ENCODE data around the gene UFSP2. TPM values are rescaled to one million over a fixed set of nuclear protein-coding genes. Genes with fewer than 3 reads are reported as not detected.

Gene UFSP2
- total RNA-seq, 4 donors from 2014 or later, result 36.3 to 56.5 (median 40.1) TPM

DNA sequence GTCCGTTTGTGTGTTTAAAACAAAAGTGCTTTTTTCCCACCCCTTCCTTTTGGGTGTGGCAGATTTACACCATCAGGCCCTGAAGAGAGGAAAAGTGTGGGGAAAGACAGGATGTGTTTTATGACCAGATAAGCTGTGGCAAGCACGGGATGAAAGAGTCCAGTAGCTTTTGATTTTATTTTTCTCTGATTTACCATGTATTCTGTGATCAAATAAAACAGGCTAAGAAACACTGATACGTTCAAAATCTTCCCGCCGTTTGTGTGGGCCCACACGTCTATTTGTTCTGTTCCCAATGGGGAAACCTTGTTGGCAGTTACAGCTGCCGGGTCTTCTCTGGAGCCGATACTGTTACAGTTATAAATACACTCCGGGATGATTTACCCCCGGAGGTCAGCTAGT is 40.8 kb downstream of the UFSP2 start:
- DNase-seq (no peak), ATAC-seq (peak; percentile 23 to 41)
- Histone ChIP-seq H3K27ac (peak overlapping the region in 3 of 4 donors; percentile 32 to 54 (median 41)), H3K36me3 (no peaks in the 10 kb centered on the region), H3K27me3 (no peaks in the 10 kb centered on the region), H3K4me3 (peak overlapping the region in 2 of 4 donors; percentile 4 to 8), H3K9me3 (no peaks in the 10 kb centered on the region), H3K4me1 (peaks cover 0 to 4% of the 10 kb centered on the region in 2 donors)
- TF ChIP-seq CTCF (IDR thresholded peaks at IDR 0.05 in 4 of 5, conservative IDR thresholded peaks at IDR 0.05 in 1 of 5) (no peak), POLR2A (IDR thresholded peaks at IDR 0.05) (no peak)
- intact Hi-C loops (cut with DNase I; ENCODE audit: low total_unique reads), result no loop called here
- in situ Hi-C loops (cut with MboI; ENCODE audit: low sequenced_read_pairs in 4 of 4), result loop anchor here in 1 of 4 donors (25.0 kb wide), 1 partner anchor 173 kb away; the partner anchor contains the start of genes CFAP97 and SNX25

DNA sequence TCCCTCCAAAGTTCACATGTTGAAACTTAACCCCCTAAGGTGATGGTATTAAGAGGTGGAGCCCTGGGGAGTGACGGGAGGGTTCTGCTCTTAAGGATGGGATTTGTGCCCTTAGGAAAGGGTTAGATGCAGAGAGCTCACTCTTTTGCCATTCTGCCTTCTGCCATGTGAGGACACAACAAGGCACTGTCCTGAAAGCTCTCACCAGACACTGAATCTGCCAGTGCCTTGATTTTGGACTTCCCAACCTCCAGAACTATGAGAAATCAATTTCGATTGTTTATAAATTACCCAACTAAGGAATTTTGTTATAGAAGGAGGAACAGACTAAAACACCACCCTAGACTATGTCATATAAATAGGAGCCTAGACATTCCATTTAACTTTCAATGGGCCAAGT is 41.7 kb downstream of the UFSP2 start:
- no peak for ATAC-seq
- peaks cover 0 to 4% of the 10 kb centered on the region in 2 donors for H3K4me1 ChIP-seq
- no peaks in the 10 kb centered on the region for H3K36me3 ChIP-seq
- TF ChIP-seq POLR2A (IDR thresholded peaks at IDR 0.05) (no peak), CTCF (IDR thresholded peaks at IDR 0.05 in 4 of 5, conservative IDR thresholded peaks at IDR 0.05 in 1 of 5) (no peak)
- H3K27ac ChIP-seq, result peak overlapping the region in 2 of 4 donors; percentile 12 to 54
- in situ Hi-C loops (cut with MboI; ENCODE audit: low sequenced_read_pairs in 4 of 4) (loop anchor here in 1 of 4 donors (25.0 kb wide), 1 partner anchor 172 kb away; the partner anchor contains the start of genes CFAP97 and SNX25), intact Hi-C loops (cut with DNase I; ENCODE audit: low total_unique reads) (no loop called here)
- no peaks in the 10 kb centered on the region for H3K9me3 ChIP-seq
- no peak overlapping the region for H3K4me3 ChIP-seq
- DNase-seq, result no peak
- H3K27me3 ChIP-seq, result no peaks in the 10 kb centered on the region

GRCh38 chr4:185383451-185383850 is 42.3 kb downstream of the UFSP2 start:
- no peak for ATAC-seq
- intact Hi-C loops (cut with DNase I; ENCODE audit: low total_unique reads), result no loop called here
- DNase-seq, result no peak
- Histone ChIP-seq H3K27me3 (no peaks in the 10 kb centered on the region), H3K9me3 (no peaks in the 10 kb centered on the region), H3K4me3 (no peak overlapping the region), H3K27ac (no peak overlapping the region), H3K36me3 (no peaks in the 10 kb centered on the region), H3K4me1 (peaks cover 0 to 4% of the 10 kb centered on the region in 2 donors)
- TF ChIP-seq CTCF (IDR thresholded peaks at IDR 0.05 in 4 of 5, conservative IDR thresholded peaks at IDR 0.05 in 1 of 5), result no peak
- TF ChIP-seq POLR2A (IDR thresholded peaks at IDR 0.05), result no peak
- in situ Hi-C loops (cut with MboI; ENCODE audit: low sequenced_read_pairs in 4 of 4), result loop anchor here in 1 of 4 donors (25.0 kb wide), 1 partner anchor 171 kb away; the partner anchor contains the start of genes CFAP97 and SNX25

DNA sequence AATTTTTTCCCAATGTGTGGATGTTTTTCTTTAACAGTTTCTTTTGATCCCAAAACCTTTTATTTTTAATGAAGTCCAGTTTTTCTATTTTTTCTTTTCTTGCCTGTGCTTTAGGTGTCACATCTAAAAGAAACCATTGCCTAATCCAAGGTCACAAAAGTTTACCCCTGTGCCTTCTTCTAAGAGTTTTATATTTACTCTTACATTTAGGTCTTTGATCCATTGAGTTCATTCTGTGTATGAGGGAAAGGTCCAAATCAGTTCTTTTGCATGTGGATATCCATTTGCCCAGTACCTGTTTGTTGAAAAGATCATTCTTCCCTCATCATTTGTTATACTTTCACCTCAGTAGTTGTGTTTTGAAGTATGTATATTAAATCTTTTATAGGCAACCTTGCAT is 43.0 kb downstream of the UFSP2 start:
- Histone ChIP-seq H3K36me3 (no peaks in the 10 kb centered on the region), H3K27ac (no peak overlapping the region), H3K4me1 (peaks cover 0 to 4% of the 10 kb centered on the region in 2 donors), H3K27me3 (no peaks in the 10 kb centered on the region), H3K4me3 (no peak overlapping the region), H3K9me3 (no peaks in the 10 kb centered on the region)
- DNase-seq (no peak), ATAC-seq (no peak)
- TF ChIP-seq CTCF (IDR thresholded peaks at IDR 0.05 in 4 of 5, conservative IDR thresholded peaks at IDR 0.05 in 1 of 5) (no peak), POLR2A (IDR thresholded peaks at IDR 0.05) (no peak)
- intact Hi-C loops (cut with DNase I; ENCODE audit: low total_unique reads) (no loop called here), in situ Hi-C loops (cut with MboI; ENCODE audit: low sequenced_read_pairs in 4 of 4) (loop anchor here in 1 of 4 donors (25.0 kb wide), 1 partner anchor 170 kb away; the partner anchor contains the start of genes CFAP97 and SNX25)

Data from gastrocnemius medialis (tissue), 4 donors.